ENCODE measurements around the gene SRCIN1.
"Not testable (repeated sequence)": the region's sequence is repeated elsewhere in the genome, so short reads cannot be mapped to it uniquely, and the experiment has no call there.

SRCIN1 gene

GRCh38 chr17:38501718-38502117 is 104.0 kb downstream of the SRCIN1 start:
- not testable (repeated sequence) for H3K4me1 ChIP-seq (ENCODE audit: control insufficient read depth, insufficient read depth, low read length); H3K27me3 ChIP-seq (ENCODE audit: control insufficient read depth, insufficient read depth, low read length, poor library complexity, severe bottlenecking); H3K36me3 ChIP-seq (ENCODE audit: control insufficient read depth, insufficient read depth, low read length); H3K27ac ChIP-seq (ENCODE audit: insufficient read depth, low read depth, low read length, poor library complexity, severe bottlenecking); H3K4me3 ChIP-seq (ENCODE audit: insufficient read depth, low read depth, low read length); H3K9me3 ChIP-seq (ENCODE audit: control insufficient read depth, low read length)
- WGBS, 2 experiments = 100% methylated on average over 1 of the region's 2 CpGs; no CpG with 5 or more reads in 1 of the 2 experiments

DNA sequence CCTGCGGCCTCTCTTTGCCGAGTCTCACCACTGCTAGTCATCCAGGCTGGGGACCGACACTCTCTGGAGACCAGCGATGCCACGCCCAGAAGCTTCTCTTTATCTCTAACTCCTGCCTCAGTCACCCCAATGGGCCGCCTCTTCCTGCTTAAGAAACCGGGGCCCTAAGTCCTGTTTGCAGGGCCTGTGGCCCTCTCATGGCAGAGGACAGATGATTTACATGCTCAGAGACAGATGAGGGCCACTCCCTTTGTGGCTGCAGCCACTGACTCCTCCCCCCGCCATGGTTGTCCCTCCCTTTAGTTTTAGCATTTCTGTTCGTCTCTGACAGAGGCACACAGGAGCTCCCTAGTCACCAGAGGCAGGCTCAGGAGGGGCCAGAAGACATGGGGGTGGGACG is 106.5 kb downstream of the SRCIN1 start:
- 79 to 82% methylated on average over 10 of the region's 10 CpGs for WGBS, 2 experiments
- not testable (repeated sequence) for H3K36me3 ChIP-seq (ENCODE audit: control insufficient read depth, insufficient read depth, low read length); H3K27ac ChIP-seq (ENCODE audit: insufficient read depth, low read depth, low read length, poor library complexity, severe bottlenecking); H3K4me3 ChIP-seq (ENCODE audit: insufficient read depth, low read depth, low read length); H3K27me3 ChIP-seq (ENCODE audit: control insufficient read depth, insufficient read depth, low read length, poor library complexity, severe bottlenecking); H3K4me1 ChIP-seq (ENCODE audit: control insufficient read depth, insufficient read depth, low read length); H3K9me3 ChIP-seq (ENCODE audit: control insufficient read depth, low read length)

GRCh38 chr17:38498353-38498752 is 107.4 kb downstream of the SRCIN1 start:
- no peak overlapping the region for H3K4me3 ChIP-seq (ENCODE audit: insufficient read depth, low read depth, low read length)
- H3K4me1 ChIP-seq (ENCODE audit: control insufficient read depth, insufficient read depth, low read length) = no peaks in the 10 kb centered on the region
- 91 to 96% methylated on average over 14 of the region's 14 CpGs for WGBS, 2 experiments
- no peaks in the 10 kb centered on the region for H3K27me3 ChIP-seq (ENCODE audit: control insufficient read depth, insufficient read depth, low read length, poor library complexity, severe bottlenecking)
- no peaks in the 10 kb centered on the region for H3K9me3 ChIP-seq (ENCODE audit: control insufficient read depth, low read length)
- H3K27ac ChIP-seq (ENCODE audit: insufficient read depth, low read depth, low read length, poor library complexity, severe bottlenecking) = no peak overlapping the region
- H3K36me3 ChIP-seq (ENCODE audit: control insufficient read depth, insufficient read depth, low read length) = peaks cover 3% of the 10 kb centered on the region

- H3K4me3 ChIP-seq (ENCODE audit: insufficient read depth, low read depth, low read length); H3K4me1 ChIP-seq (ENCODE audit: control insufficient read depth, insufficient read depth, low read length); H3K36me3 ChIP-seq (ENCODE audit: control insufficient read depth, insufficient read depth, low read length); H3K9me3 ChIP-seq (ENCODE audit: control insufficient read depth, low read length); H3K27ac ChIP-seq (ENCODE audit: insufficient read depth, low read depth, low read length, poor library complexity, severe bottlenecking); H3K27me3 ChIP-seq (ENCODE audit: control insufficient read depth, insufficient read depth, low read length, poor library complexity, severe bottlenecking): not testable (repeated sequence)
- WGBS, 2 experiments = 93 to 94% methylated on average over 10 of the region's 10 CpGs
Observed at GRCh38 chr17:38497656-38498055, 108.1 kb downstream of the SRCIN1 start.

- H3K9me3 ChIP-seq (ENCODE audit: control insufficient read depth, low read length); H3K4me3 ChIP-seq (ENCODE audit: insufficient read depth, low read depth, low read length); H3K27ac ChIP-seq (ENCODE audit: insufficient read depth, low read depth, low read length, poor library complexity, severe bottlenecking); H3K36me3 ChIP-seq (ENCODE audit: control insufficient read depth, insufficient read depth, low read length); H3K4me1 ChIP-seq (ENCODE audit: control insufficient read depth, insufficient read depth, low read length); H3K27me3 ChIP-seq (ENCODE audit: control insufficient read depth, insufficient read depth, low read length, poor library complexity, severe bottlenecking): not testable (repeated sequence)
- whole genome bisulfite sequencing, 2 experiments = 95% methylated on average over 16 of the region's 16 CpGs
Observed at GRCh38 chr17:38494152-38494551, 111.6 kb downstream of the SRCIN1 start.

DNA sequence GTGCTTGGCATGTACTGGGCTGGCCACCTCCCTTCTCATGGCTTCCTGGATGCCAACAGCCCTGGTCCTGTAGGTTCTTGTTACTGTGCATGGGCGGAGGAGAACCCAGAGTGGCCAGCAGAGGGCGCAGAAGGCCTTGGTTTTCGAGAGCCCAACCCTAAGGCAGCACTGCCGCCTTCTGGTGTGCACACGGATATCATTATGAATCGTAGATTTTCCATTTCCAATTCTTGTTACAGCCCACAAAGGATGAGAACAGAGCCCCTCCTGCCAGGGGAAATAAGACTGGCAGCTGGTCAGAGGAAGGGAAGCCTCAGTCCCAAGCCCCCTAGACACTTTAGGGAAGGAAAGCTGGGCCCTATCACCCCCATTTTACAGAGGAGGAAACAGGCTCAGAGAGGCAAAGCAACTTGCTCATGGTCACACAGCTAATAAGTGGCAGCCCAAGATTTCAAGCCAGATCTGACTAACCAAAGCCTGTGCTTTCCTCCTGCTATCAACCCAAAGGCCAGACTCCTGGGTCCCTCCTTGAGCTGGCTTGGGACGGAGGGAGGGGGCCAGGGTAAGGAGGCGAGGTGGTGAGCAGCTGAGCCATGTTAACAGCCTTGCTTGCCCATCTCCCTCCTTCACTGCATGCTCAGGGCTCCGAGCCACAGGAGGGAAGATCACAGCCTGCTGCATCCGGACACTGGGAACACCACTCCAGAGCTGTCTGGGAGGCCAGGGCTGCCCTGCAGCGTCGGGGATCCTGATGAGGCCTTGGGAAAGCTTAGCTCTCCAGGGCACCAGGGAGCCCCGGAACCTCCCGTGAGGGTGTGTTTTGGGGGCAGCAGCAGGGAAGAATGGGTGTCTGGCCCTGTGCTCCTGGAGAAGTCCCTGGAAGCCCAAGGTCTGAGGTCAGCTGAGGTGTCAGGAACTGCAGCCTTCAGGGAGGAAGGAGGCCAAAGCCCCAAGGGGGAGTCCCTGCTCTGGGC is 113.4 kb downstream of the SRCIN1 start:
- WGBS, 2 experiments = 62 to 63% methylated on average over 14 of the region's 14 CpGs
- H3K36me3 ChIP-seq (ENCODE audit: control insufficient read depth, insufficient read depth, low read length); H3K27me3 ChIP-seq (ENCODE audit: control insufficient read depth, insufficient read depth, low read length, poor library complexity, severe bottlenecking); H3K4me1 ChIP-seq (ENCODE audit: control insufficient read depth, insufficient read depth, low read length); H3K27ac ChIP-seq (ENCODE audit: insufficient read depth, low read depth, low read length, poor library complexity, severe bottlenecking); H3K9me3 ChIP-seq (ENCODE audit: control insufficient read depth, low read length); H3K4me3 ChIP-seq (ENCODE audit: insufficient read depth, low read depth, low read length): not testable (repeated sequence)

GRCh38 chr17:38491346-38492066 is 114.2 kb downstream of the SRCIN1 start:
- not testable (repeated sequence) for H3K27ac ChIP-seq (ENCODE audit: insufficient read depth, low read depth, low read length, poor library complexity, severe bottlenecking); H3K4me1 ChIP-seq (ENCODE audit: control insufficient read depth, insufficient read depth, low read length); H3K27me3 ChIP-seq (ENCODE audit: control insufficient read depth, insufficient read depth, low read length, poor library complexity, severe bottlenecking); H3K4me3 ChIP-seq (ENCODE audit: insufficient read depth, low read depth, low read length); H3K36me3 ChIP-seq (ENCODE audit: control insufficient read depth, insufficient read depth, low read length); H3K9me3 ChIP-seq (ENCODE audit: control insufficient read depth, low read length)
- WGBS, 2 experiments = 93 to 96% methylated on average over 19 of the region's 19 CpGs

GRCh38 chr17:38489774-38490173 is 116.0 kb downstream of the SRCIN1 start:
- not testable (repeated sequence) for H3K36me3 ChIP-seq (ENCODE audit: control insufficient read depth, insufficient read depth, low read length); H3K27ac ChIP-seq (ENCODE audit: insufficient read depth, low read depth, low read length, poor library complexity, severe bottlenecking); H3K4me1 ChIP-seq (ENCODE audit: control insufficient read depth, insufficient read depth, low read length); H3K4me3 ChIP-seq (ENCODE audit: insufficient read depth, low read depth, low read length); H3K9me3 ChIP-seq (ENCODE audit: control insufficient read depth, low read length); H3K27me3 ChIP-seq (ENCODE audit: control insufficient read depth, insufficient read depth, low read length, poor library complexity, severe bottlenecking)
- 91 to 95% methylated on average over 17 of the region's 17 CpGs for WGBS, 2 experiments

DNA sequence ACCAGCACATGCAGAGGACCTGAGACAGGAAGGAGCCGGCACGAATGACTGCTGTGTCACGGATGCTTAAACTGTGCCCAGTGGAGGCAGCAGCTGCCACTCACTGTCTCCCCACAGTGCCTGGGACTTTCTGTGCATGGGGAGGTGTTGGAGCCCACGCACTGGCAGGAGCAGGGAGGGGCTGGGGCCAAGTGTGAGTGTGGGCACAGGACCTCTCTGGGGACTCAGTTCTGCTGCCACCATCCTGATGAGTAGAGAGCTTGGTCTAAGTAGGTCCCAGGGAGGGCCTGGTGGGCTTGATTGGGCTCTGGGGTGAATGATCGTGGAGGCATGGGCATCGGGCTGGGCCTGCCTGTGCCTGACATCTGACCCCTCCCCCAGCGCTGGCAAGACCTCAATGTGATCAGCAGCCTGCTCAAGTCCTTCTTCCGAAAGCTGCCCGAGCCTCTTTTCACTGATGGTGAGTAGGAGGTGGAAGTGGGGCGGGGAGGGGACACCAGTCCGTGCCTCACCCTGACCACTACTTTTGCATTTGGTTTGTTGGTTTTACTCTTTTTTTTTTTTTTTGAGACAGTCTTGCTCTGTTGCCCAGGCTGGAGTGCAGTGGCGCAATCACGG is 120.0 kb downstream of the SRCIN1 start:
- H3K4me3 ChIP-seq (ENCODE audit: insufficient read depth, low read depth, low read length); H3K4me1 ChIP-seq (ENCODE audit: control insufficient read depth, insufficient read depth, low read length); H3K27ac ChIP-seq (ENCODE audit: insufficient read depth, low read depth, low read length, poor library complexity, severe bottlenecking); H3K9me3 ChIP-seq (ENCODE audit: control insufficient read depth, low read length); H3K27me3 ChIP-seq (ENCODE audit: control insufficient read depth, insufficient read depth, low read length, poor library complexity, severe bottlenecking); H3K36me3 ChIP-seq (ENCODE audit: control insufficient read depth, insufficient read depth, low read length): not testable (repeated sequence)
- 92 to 96% methylated on average over 11 of the region's 13 CpGs for WGBS, 2 experiments

DNA sequence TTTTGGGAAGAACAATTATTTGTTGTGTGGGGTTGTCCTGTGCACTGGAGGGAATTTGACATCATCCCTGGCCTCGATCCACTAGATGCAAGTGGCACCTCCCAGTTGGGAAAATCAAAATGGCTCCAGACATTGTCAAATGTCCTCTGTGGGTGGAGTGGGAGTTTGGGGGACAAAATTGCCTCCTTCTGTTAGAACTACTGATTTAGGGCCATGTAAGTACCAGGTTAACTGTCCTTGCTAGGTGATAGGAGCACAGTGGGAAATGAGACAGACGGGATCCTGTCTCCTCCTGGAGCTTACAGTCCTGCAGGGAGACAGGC is 120.6 kb downstream of the SRCIN1 start:
- Histone ChIP-seq H3K9me3 (ENCODE audit: control insufficient read depth, low read length) (no peaks in the 10 kb centered on the region), H3K4me3 (ENCODE audit: insufficient read depth, low read depth, low read length) (no peak overlapping the region), H3K27me3 (ENCODE audit: control insufficient read depth, insufficient read depth, low read length, poor library complexity, severe bottlenecking) (no peaks in the 10 kb centered on the region), H3K4me1 (ENCODE audit: control insufficient read depth, insufficient read depth, low read length) (no peaks in the 10 kb centered on the region), H3K27ac (ENCODE audit: insufficient read depth, low read depth, low read length, poor library complexity, severe bottlenecking) (no peak overlapping the region), H3K36me3 (ENCODE audit: control insufficient read depth, insufficient read depth, low read length) (no peaks in the 10 kb centered on the region)
- WGBS, 2 experiments = 51 to 59% methylated on average over 2 of the region's 2 CpGs
